HG02852 (cell line): Measurements from ENCODE around the gene TTLL5.
"Not testable (repeated sequence)": the region's sequence is repeated elsewhere in the genome, so short reads cannot be mapped to it uniquely, and the experiment has no call there.

Experiments
- ATAC-seq: cut with Tn5 transposase; IDR thresholded peaks from one replicate; pipeline ENCODE4 v1.9.1; 2021; ENCODE audit warnings: mild to moderate bottlenecking, moderate library complexity; ENCODE audit not compliant: unreplicated experiment

TTLL5 gene

GRCh38 chr14:75906228-75906627 is 245.2 kb downstream of the TTLL5 start:
- no peak for ATAC-seq

GRCh38 chr14:75906680-75907280 is 245.7 kb downstream of the TTLL5 start:
- ATAC-seq: no peak

- no peak for ATAC-seq
Measured at GRCh38 chr14:75907756-75908359, 246.8 kb downstream of the TTLL5 start.

- no peak for ATAC-seq
Measured at GRCh38 chr14:75909630-75910029, 248.6 kb downstream of the TTLL5 start.

GRCh38 chr14:75910048-75910447 is 249.0 kb downstream of the TTLL5 start:
- ATAC-seq: no peak

GRCh38 chr14:75911883-75912282 is 250.8 kb downstream of the TTLL5 start:
- ATAC-seq: no peak

GRCh38 chr14:75913183-75913582 is 252.1 kb downstream of the TTLL5 start:
- no peak for ATAC-seq

GRCh38 chr14:75915045-75915444 is 254.0 kb downstream of the TTLL5 start:
- no peak for ATAC-seq

GRCh38 chr14:75917322-75917945 is 256.4 kb downstream of the TTLL5 start:
- ATAC-seq: no peak

GRCh38 chr14:75917946-75918335 is 256.9 kb downstream of the TTLL5 start:
- ATAC-seq: no peak

GRCh38 chr14:75920421-75920820 is 259.4 kb downstream of the TTLL5 start:
- ATAC-seq: not testable (repeated sequence)

GRCh38 chr14:75925141-75925840 is 264.2 kb downstream of the TTLL5 start:
- ATAC-seq: not testable (repeated sequence)

GRCh38 chr14:75926431-75927115 is 265.5 kb downstream of the TTLL5 start:
- ATAC-seq: no peak

- ATAC-seq: no peak
Measured at GRCh38 chr14:75927564-75928087, 266.6 kb downstream of the TTLL5 start.

GRCh38 chr14:75928690-75929181 is 267.7 kb downstream of the TTLL5 start:
- ATAC-seq: no peak

- ATAC-seq: no peak
Measured at GRCh38 chr14:75933712-75934296, 272.8 kb downstream of the TTLL5 start.

- no peak for ATAC-seq
Measured at GRCh38 chr14:75934998-75935628, 274.1 kb downstream of the TTLL5 start.

GRCh38 chr14:75939200-75939599 is 278.2 kb downstream of the TTLL5 start:
- no peak for ATAC-seq

- ATAC-seq: no peak
Measured at GRCh38 chr14:75941030-75941429, 280.0 kb downstream of the TTLL5 start.
